ENCODE measurements around the gene MYO9B. TPM values are rescaled to one million over a fixed set of nuclear protein-coding genes. Genes with fewer than 3 reads are reported as not detected.
"Not testable (repeated sequence)": the region's sequence is repeated elsewhere in the genome, so short reads cannot be mapped to it uniquely, and the experiment has no call there.

Gene MYO9B
- total RNA-seq, 8 experiments from 2014 or later, result 16.4 to 43.5 (median 27.3) TPM

DNA sequence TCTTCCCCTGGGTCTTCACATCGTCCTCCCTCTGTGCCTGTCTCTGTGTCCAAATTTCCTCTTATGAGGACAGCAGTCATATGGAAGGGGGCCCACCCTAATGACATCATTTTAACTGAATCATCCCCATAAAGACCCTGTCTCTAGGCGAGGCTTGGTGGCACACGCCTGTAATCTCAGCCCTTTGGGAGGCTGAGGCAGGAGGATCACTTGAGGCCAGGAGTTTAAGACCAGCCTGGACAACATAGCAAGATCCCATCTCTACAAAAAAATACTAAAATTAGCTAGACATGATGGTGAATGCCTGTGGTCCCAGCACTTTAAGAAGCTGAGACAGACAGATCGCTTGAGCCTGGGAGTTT lies 4.8 kb downstream of the MYO9B start:
- in situ Hi-C loops (cut with MboI; ENCODE audit: low pct_unique_long_range_greater_than_20kb in 2 of 9, low sequenced_read_pairs in 9 of 9, unreplicated experiment in 9 of 9), result no loop called here
- no peak for ATAC-seq (replicated peaks in 6 of 8)

DNA sequence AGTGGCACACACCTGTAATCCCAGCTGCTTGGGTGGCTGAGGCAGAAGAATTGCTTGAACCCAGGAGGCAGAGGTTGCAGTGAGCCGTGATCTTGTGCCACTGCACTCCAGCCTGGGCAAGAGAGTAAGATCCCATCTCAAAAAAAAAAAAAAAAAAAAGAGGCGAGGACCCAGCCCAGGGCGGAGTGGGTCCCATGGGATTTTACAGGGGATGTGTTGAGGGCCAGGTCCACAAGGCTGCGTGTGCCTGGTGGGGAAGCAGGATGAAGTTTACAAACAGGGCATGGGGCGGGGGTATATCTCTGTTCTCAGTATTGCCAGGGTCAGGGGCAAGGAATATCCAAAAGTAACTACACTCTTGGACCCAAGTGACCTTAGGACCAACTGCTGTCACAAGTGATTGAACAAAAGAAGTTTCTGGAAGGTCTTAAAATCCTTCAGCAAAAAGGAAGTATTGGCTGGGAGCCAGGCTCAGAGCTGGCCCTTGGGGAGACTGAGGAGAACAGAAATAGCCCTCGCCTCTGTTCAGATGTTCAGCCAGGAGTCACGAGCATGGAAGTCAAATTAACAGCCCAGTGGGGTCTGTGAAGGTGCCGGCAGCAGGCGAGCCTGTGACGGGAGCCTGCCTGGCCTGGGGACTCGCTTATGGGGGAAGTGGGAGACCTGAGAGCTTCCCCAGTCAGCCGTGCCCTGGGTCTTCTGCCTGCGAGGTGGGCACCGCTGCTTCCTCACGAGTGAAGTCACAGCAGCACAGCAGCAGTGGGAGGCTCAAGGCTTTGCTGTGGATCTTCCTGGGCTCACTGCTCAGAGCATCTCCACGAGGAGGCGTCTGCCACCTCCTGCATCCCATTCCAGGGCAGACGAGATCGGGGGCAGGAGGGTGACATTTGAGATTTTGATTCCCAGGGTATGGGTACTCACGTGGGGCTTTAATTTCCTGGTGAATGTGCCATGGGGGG lies 6.4 kb downstream of the MYO9B start:
- Histone ChIP-seq H3K4me1 (replicated peaks in 1 of 2) (peaks cover 20 to 22% of the 10 kb centered on the region in 2 donors), H3K4me3 (no peak overlapping the region), H3K27ac (no peak overlapping the region)
- no peak for ATAC-seq (replicated peaks in 6 of 8)
- in situ Hi-C loops (cut with MboI; ENCODE audit: low pct_unique_long_range_greater_than_20kb in 2 of 9, low sequenced_read_pairs in 9 of 9, unreplicated experiment in 9 of 9), result no loop called here
- WGBS, 10 experiments, result 80 to 100% (median 92%) methylated on average over 1 to 6 of the region's 20 CpGs; no CpG with 5 or more reads in 3 of the 10 experiments

More for the DNA sequence above, 4.8 kb downstream of the MYO9B start:
- Histone ChIP-seq H3K4me1 (replicated peaks in 1 of 2) (peaks cover 21 to 25% of the 10 kb centered on the region in 2 donors), H3K4me3 (peak overlapping the region in 1 of 5 donors; percentile 26), H3K27ac (peak overlapping the region; percentile 66 to 76)
- 33 to 100% (median 100%) methylated on average over 1 to 4 of the region's 4 CpGs; no CpG with 5 or more reads in 5 of the 10 experiments for WGBS, 10 experiments

DNA sequence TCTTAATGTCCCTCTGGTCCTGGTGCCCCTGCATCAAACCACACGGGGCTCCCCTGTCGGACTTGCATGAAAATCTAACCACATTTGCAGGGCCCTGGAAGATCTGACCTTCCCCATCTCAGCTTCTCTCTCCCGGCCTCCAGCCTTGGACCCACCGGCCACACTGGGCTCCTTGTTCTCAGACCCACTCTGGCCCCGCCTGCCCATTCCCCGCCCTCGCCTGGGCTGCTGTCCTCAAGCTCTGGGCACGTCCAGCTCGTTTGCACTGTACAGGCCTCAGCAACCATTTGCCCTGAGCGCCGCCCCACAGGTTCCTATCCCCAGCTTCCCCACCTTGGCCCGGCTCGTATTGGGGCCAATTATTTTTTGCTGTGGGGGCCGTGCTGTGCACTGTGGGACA lies 10.5 kb downstream of the MYO9B start:
- H3K4me3 ChIP-seq, result no peak overlapping the region
- peaks cover 7 to 10% of the 10 kb centered on the region in 2 donors for H3K4me1 ChIP-seq (replicated peaks in 1 of 2)
- 70 to 100% (median 94%) methylated on average over 1 to 4 of the region's 14 CpGs; no CpG with 5 or more reads in 5 of the 10 experiments for WGBS, 10 experiments
- H3K27ac ChIP-seq, result no peak overlapping the region
- in situ Hi-C loops (cut with MboI; ENCODE audit: low pct_unique_long_range_greater_than_20kb in 2 of 9, low sequenced_read_pairs in 9 of 9, unreplicated experiment in 9 of 9), result no loop called here
- ATAC-seq (replicated peaks in 6 of 8), result no peak

DNA sequence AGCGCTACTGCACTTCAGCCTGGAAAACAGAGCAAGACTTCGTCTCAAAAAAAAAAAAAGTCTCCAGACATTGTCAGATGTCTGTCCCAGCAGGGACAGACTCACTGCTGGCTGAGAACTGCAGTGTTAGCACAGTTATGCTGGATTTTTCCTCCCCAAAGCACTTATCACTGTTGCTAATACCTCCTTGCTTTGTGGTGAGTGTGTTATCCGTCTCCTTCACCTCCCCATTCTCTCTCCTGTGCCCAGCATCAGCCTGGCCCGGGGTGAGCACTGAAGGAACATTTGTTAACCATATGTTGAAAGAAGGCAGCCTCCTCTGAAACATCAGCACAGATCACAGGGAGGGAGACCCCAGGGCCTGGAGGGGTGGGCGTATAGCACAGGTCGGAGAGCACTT lies 11.3 kb downstream of the MYO9B start:
- 49 to 93% (median 80%) methylated on average over 1 to 4 of the region's 6 CpGs; no CpG with 5 or more reads in 3 of the 10 experiments for WGBS, 10 experiments
- peak in 1 of 8 experiments; percentile 52 for ATAC-seq (replicated peaks in 6 of 8)
- Histone ChIP-seq H3K4me3 (no peak overlapping the region), H3K27ac (no peak overlapping the region), H3K4me1 (replicated peaks in 1 of 2) (peaks cover 7 to 10% of the 10 kb centered on the region in 2 donors)
- in situ Hi-C loops (cut with MboI; ENCODE audit: low pct_unique_long_range_greater_than_20kb in 2 of 9, low sequenced_read_pairs in 9 of 9, unreplicated experiment in 9 of 9), result no loop called here

- Histone ChIP-seq H3K4me3 (no peak overlapping the region), H3K4me1 (replicated peaks in 1 of 2) (peaks cover 7 to 10% of the 10 kb centered on the region in 2 donors), H3K27ac (no peak overlapping the region)
- no peak for ATAC-seq (replicated peaks in 6 of 8)
- in situ Hi-C loops (cut with MboI; ENCODE audit: low pct_unique_long_range_greater_than_20kb in 2 of 9, low sequenced_read_pairs in 9 of 9, unreplicated experiment in 9 of 9), result no loop called here
- WGBS, 10 experiments, result 72 to 100% (median 91%) methylated on average over 1 to 4 of the region's 5 CpGs; no CpG with 5 or more reads in 6 of the 10 experiments
Measured at GRCh38 chr19:17088552-17088951, 13.0 kb downstream of the MYO9B start.

DNA sequence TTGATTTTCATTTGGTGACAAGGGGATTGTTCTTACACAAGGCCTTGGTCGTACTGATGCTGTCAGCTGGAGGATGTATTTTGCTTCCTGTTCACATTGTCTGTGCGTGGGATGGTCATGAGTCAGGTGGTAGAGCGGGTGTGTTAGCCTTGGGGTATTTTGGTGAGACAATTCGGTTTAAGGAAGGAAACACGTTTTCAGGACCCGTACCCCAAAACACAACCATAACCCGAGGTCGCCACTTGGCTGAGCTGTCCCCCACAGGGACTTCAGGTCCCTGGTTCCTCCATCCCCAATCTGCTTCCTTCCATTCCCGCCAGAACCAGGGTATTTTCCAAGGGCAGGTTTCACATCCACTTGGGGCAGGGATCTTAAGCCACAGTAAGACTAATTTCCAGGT lies 15.0 kb downstream of the MYO9B start:
- peaks cover 7 to 10% of the 10 kb centered on the region in 2 donors for H3K4me1 ChIP-seq (replicated peaks in 1 of 2)
- H3K27ac ChIP-seq, result no peak overlapping the region
- no peak overlapping the region for H3K4me3 ChIP-seq
- in situ Hi-C loops (cut with MboI; ENCODE audit: low pct_unique_long_range_greater_than_20kb in 2 of 9, low sequenced_read_pairs in 9 of 9, unreplicated experiment in 9 of 9), result no loop called here
- 40 to 100% (median 94%) methylated on average over 1 to 9 of the region's 9 CpGs for WGBS, 10 experiments
- ATAC-seq (replicated peaks in 6 of 8), result no peak

DNA sequence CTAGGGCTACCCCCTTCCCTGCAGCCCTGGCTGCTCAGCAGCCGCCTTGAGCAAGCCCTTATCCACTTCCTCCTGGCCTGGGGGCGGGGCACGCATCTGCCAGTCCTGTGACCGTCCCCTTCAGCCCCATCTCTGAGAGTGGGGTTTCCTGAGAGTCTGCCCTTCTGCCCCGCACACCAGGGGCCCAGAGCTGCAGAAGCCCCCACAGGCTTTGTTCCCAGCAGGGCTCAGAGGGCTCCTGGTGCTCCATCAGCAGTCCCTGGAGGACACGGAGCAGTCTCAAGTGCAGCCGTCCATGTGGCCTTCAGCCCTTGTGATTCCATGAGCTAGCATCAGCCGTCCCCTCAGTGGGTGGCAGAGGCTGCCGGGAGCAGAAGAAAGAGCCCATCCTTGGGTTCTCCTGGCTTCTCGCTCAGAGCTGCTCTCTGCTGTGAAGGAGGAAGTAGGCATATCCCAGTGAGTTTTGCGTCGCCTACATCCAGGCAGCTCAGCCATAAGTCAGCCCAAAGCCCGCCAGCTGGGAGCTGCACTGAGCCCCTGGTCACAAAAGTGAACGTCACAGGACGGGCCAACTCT lies 16.3 kb downstream of the MYO9B start:
- Histone ChIP-seq H3K4me3 (no peak overlapping the region), H3K4me1 (replicated peaks in 1 of 2) (peaks cover 7 to 10% of the 10 kb centered on the region in 2 donors), H3K27ac (no peak overlapping the region)
- ATAC-seq (replicated peaks in 6 of 8), result peak in 2 of 8 experiments; percentile 37 to 41
- 80 to 95% (median 89%) methylated on average over 1 to 4 of the region's 15 CpGs; no CpG with 5 or more reads in 5 of the 10 experiments for WGBS, 10 experiments
- in situ Hi-C loops (cut with MboI; ENCODE audit: low pct_unique_long_range_greater_than_20kb in 2 of 9, low sequenced_read_pairs in 9 of 9, unreplicated experiment in 9 of 9), result no loop called here

DNA sequence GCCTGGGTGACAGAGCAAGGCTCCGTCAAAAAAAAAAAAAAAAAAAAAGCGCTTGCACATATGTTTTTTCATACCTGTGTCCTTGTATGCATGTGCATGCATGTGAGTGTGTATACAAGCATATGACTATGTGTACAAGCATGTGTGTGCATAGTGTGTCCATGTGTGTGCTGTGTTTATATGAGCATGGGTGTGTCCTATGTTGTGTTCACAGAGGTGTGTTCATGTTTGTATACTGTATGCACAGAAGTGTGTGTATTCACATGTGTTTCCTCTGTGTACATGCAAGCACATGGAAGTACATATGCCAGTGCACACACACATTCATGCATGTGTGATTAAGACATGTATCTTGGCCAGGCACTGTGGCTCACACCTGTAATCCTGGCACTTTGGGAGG lies 17.1 kb downstream of the MYO9B start:
- Histone ChIP-seq H3K4me1 (replicated peaks in 1 of 2) (peaks cover 7 to 10% of the 10 kb centered on the region in 2 donors), H3K4me3 (no peak overlapping the region), H3K27ac (no peak overlapping the region)
- no peak for ATAC-seq (replicated peaks in 6 of 8)
- in situ Hi-C loops (cut with MboI; ENCODE audit: low pct_unique_long_range_greater_than_20kb in 2 of 9, low sequenced_read_pairs in 9 of 9, unreplicated experiment in 9 of 9), result no loop called here
- WGBS, 10 experiments, result 100% methylated on average over 1 of the region's 2 CpGs; no CpG with 5 or more reads in 8 of the 10 experiments

DNA sequence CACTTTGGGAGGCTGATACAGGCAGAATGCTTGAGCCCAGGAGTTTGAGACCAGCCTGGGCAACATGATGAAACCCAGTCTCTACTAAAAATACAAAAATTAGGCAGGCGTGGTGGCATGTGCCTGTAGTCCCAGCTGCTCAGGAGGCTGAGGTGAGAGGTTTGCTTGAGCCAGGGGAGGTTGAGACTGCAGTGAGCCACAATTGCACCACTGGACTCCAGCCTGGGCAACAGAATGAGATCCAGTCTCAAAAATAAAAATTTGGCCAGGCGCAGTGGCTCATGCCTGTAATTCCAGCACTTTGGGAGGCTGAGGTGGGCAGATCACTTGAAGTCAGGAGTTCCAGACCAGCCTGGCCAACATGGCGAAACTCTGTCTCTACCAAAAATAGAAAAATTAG lies 19.1 kb downstream of the MYO9B start:
- H3K27ac ChIP-seq; H3K4me1 ChIP-seq (replicated peaks in 1 of 2); ATAC-seq (replicated peaks in 6 of 8); in situ Hi-C loops (cut with MboI; ENCODE audit: low pct_unique_long_range_greater_than_20kb in 2 of 9, low sequenced_read_pairs in 9 of 9, unreplicated experiment in 9 of 9); H3K4me3 ChIP-seq: not testable (repeated sequence)
- WGBS, 10 experiments, result 86 to 100% (median 90%) methylated on average over 1 to 2 of the region's 3 CpGs; no CpG with 5 or more reads in 4 of the 10 experiments

- Histone ChIP-seq H3K4me1 (replicated peaks in 1 of 2) (no peaks in the 10 kb centered on the region), H3K4me3 (no peak overlapping the region), H3K27ac (no peak overlapping the region)
- in situ Hi-C loops (cut with MboI; ENCODE audit: low pct_unique_long_range_greater_than_20kb in 2 of 9, low sequenced_read_pairs in 9 of 9, unreplicated experiment in 9 of 9), result no loop called here
- WGBS, 10 experiments, result 62 to 100% (median 98%) methylated on average over 2 to 17 of the region's 23 CpGs; no CpG with 5 or more reads in 1 of the 10 experiments
- peak in 1 of 8 experiments; percentile 54 for ATAC-seq (replicated peaks in 6 of 8)
Measured at GRCh38 chr19:17095141-17095919, 19.8 kb downstream of the MYO9B start.

GRCh38 chr19:17097593-17098126 lies 22.1 kb downstream of the MYO9B start:
- H3K4me3 ChIP-seq, result no peak overlapping the region
- in situ Hi-C loops (cut with MboI; ENCODE audit: low pct_unique_long_range_greater_than_20kb in 2 of 9, low sequenced_read_pairs in 9 of 9, unreplicated experiment in 9 of 9), result no loop called here
- ATAC-seq (replicated peaks in 6 of 8), result peak in 4 of 8 experiments; percentile 24 to 54 (median 45)
- H3K27ac ChIP-seq, result no peak overlapping the region
- WGBS, 10 experiments, result 32 to 100% (median 63%) methylated on average over 2 to 7 of the region's 8 CpGs
- H3K4me1 ChIP-seq (replicated peaks in 1 of 2), result no peaks in the 10 kb centered on the region

DNA sequence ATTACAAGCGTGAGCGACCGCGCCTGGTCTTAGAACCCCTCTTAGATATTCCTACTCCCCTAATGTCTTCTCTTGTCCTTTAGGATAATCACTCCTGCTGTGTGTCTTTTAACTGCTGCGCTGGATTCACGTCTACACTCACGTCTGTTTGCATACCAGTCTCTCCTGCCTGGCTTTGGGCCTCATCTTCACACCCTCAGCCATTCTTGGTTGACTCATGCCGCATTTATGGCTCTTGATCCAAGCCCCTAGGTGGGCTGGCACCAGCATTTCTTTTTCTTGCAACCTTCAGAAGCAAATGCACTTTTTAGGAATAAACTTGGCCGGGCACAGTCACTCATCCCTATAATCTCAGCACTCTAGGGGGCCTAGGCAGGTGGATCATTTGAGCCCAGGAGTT lies 22.7 kb downstream of the MYO9B start:
- ATAC-seq (replicated peaks in 6 of 8), result no peak

More for the DNA sequence above, 22.7 kb downstream of the MYO9B start:
- 84 to 100% (median 87%) methylated on average over 1 to 5 of the region's 9 CpGs; no CpG with 5 or more reads in 4 of the 10 experiments for WGBS, 10 experiments
- Histone ChIP-seq H3K27ac (no peak overlapping the region), H3K4me3 (no peak overlapping the region), H3K4me1 (replicated peaks in 1 of 2) (no peaks in the 10 kb centered on the region)
- in situ Hi-C loops (cut with MboI; ENCODE audit: low pct_unique_long_range_greater_than_20kb in 2 of 9, low sequenced_read_pairs in 9 of 9, unreplicated experiment in 9 of 9), result no loop called here
